ENCODE measurements around the gene MEX3D.
"Not testable (repeated sequence)": the region's sequence is repeated elsewhere in the genome, so short reads cannot be mapped to it uniquely, and the experiment has no call there.

The MEX3D gene

GRCh38 chr19:1570836-1571235 lies 2.7 kb upstream of the MEX3D start:
- no peak for DNase-seq

- DNase-seq, result no peak
Observed at GRCh38 chr19:1569997-1570396, 1.9 kb upstream of the MEX3D start.

GRCh38 chr19:1567848-1568227 lies 287 bp downstream of the MEX3D start:
- no peak for DNase-seq

GRCh38 chr19:1567116-1567847 lies 843 bp downstream of the MEX3D start:
- DNase-seq, result peak; percentile 13

GRCh38 chr19:1566392-1567115 lies 1.6 kb downstream of the MEX3D start:
- no peak for DNase-seq

GRCh38 chr19:1563251-1563650 lies 4.9 kb downstream of the MEX3D start:
- no peak for DNase-seq

- no peak for DNase-seq
Observed at GRCh38 chr19:1561236-1561842, 6.8 kb downstream of the MEX3D start.

GRCh38 chr19:1560286-1560882 lies 7.7 kb downstream of the MEX3D start:
- DNase-seq, result no peak

- no peak for DNase-seq
Observed at GRCh38 chr19:1558552-1558951, 9.6 kb downstream of the MEX3D start.

- no peak for DNase-seq
Observed at GRCh38 chr19:1556390-1557070, 11.6 kb downstream of the MEX3D start.

- no peak for DNase-seq
Observed at GRCh38 chr19:1555487-1556389, 12.4 kb downstream of the MEX3D start.

GRCh38 chr19:1554968-1555367 lies 13.2 kb downstream of the MEX3D start:
- no peak for DNase-seq

GRCh38 chr19:1553415-1553814 lies 14.7 kb downstream of the MEX3D start:
- DNase-seq, result no peak

GRCh38 chr19:1551068-1552040 lies 16.8 kb downstream of the MEX3D start:
- DNase-seq, result no peak

GRCh38 chr19:1549332-1549945 lies 18.7 kb downstream of the MEX3D start:
- DNase-seq, result no peak

- DNase-seq, result no peak
Observed at GRCh38 chr19:1540365-1540925, 27.7 kb downstream of the MEX3D start.

GRCh38 chr19:1539749-1540148 lies 28.4 kb downstream of the MEX3D start:
- DNase-seq, result not testable (repeated sequence)

GRCh38 chr19:1538978-1539377 lies 29.1 kb downstream of the MEX3D start:
- DNase-seq, result no peak

GRCh38 chr19:1535699-1536098 lies 32.4 kb downstream of the MEX3D start:
- DNase-seq, result not testable (repeated sequence)

- no peak for DNase-seq
Observed at GRCh38 chr19:1534972-1535371, 33.2 kb downstream of the MEX3D start.
